Activated CD4-positive, alpha-beta T cell treated with anti-CD3 and anti-CD28 coated beads, Interleukin-2, amount 10 ng/mL, durations not matched to agents 7 days and 5 days (primary cell): ENCODE data around the gene COQ2. TPM values are rescaled to one million over a fixed set of nuclear protein-coding genes. Genes with fewer than 3 reads are reported as not detected.
"Not testable (repeated sequence)": the region's sequence is repeated elsewhere in the genome, so short reads cannot be mapped to it uniquely, and the experiment has no call there.

Source experiments
- CTCF ChIA-PET: fragments of 350-600 bp; sonication (Branson Sonifier 250); formaldehyde crosslinking; loops from one replicate; lab custom pipeline; 2021; ENCODE audit warnings: antibody characterized with exemption; lab: Charles Lee
- POLR2A ChIA-PET: fragments of 350-600 bp; sonication (Branson Sonifier 250); formaldehyde crosslinking; loops from one replicate; lab custom pipeline; 2021; ENCODE audit warnings: antibody characterized with exemption; lab: Charles Lee
- DNase-seq: peaks from one replicate; pipeline ENCODE4 v3.0.0-alpha.2; 2020
- H3K27ac Mint-ChIP-seq: one replicate; pipeline ENCODE4 v1.8.0; 2021; ENCODE audit warnings: mild to moderate bottlenecking, moderate library complexity, mixed read lengths
- H3K27me3 Mint-ChIP-seq: one replicate; pipeline ENCODE4 v1.8.0; 2021; ENCODE audit warnings: mixed read lengths
- H3K36me3 Mint-ChIP-seq: one replicate; pipeline ENCODE4 v1.8.0; 2021; ENCODE audit warnings: low read depth, mixed read lengths
- H3K4me1 Mint-ChIP-seq: one replicate; pipeline ENCODE4 v1.8.0; 2021; ENCODE audit warnings: mixed read lengths
- H3K4me3 Mint-ChIP-seq: one replicate; pipeline ENCODE4 v1.8.0; 2021; ENCODE audit warnings: mild to moderate bottlenecking, moderate library complexity, mixed read lengths
- H3K9me3 Mint-ChIP-seq: one replicate; pipeline ENCODE4 v1.8.0; 2021; ENCODE audit warnings: mixed read lengths
- total RNA-seq, 2 experiments: library from RNA; stranded (reverse); gene quantifications; one replicate each; pipeline ENCODE4 v1.2.3, GENCODE V29; 2021

The COQ2 gene
- total RNA-seq, 2 experiments from 2014 or later: 16.2 to 17.9 TPM

GRCh38 chr4:83315341-83315870 is 30.8 kb upstream of the COQ2 start:
- Mint-ChIP-seq H3K4me3 (no peak overlapping the region), H3K27ac (no peak overlapping the region), H3K27me3 (no peaks in the 10 kb centered on the region), H3K4me1 (peaks cover 9% of the 10 kb centered on the region), H3K36me3 (peaks cover 50% of the 10 kb centered on the region), H3K9me3 (no peaks in the 10 kb centered on the region)
- ChIA-PET CTCF (interaction anchor here (0.7 to 1.1 kb wide), 2 partner anchors 28 to 41 kb away, joined by 3 read pairs; no protein-coding TSS in a partner anchor), POLR2A (interaction anchor here (0.7 kb wide), 1 partner anchor 93 kb away, joined by 9 read pairs; no protein-coding TSS in a partner anchor)
- DNase-seq: no peak

DNA sequence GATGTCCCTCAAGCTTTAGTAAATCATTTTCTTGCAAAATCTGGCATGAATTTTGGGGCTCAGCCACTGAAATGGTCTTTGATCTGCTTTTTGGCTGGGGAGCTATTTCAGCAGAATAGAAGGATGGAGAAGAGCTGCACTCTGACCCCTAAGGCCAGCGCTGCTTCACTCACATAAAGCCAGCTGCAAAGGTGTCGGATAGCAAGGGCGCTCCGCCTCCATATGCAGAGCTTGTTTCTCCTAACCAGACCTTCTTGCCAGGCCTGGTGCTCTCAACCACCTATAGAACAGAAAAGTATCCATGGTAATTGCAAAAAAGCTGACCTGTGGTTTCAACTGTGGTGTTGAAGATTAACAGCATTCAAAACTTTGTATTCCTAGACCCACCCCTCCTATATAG is 24.1 kb upstream of the COQ2 start:
- POLR2A ChIA-PET: no interaction called here
- no peak overlapping the region for H3K27ac Mint-ChIP-seq
- H3K27me3 Mint-ChIP-seq: no peaks in the 10 kb centered on the region
- H3K4me1 Mint-ChIP-seq: no peaks in the 10 kb centered on the region
- peaks cover 45% of the 10 kb centered on the region for H3K36me3 Mint-ChIP-seq
- no peak overlapping the region for H3K4me3 Mint-ChIP-seq
- DNase-seq: no peak
- no peaks in the 10 kb centered on the region for H3K9me3 Mint-ChIP-seq
- CTCF ChIA-PET: interaction anchor here (1.1 kb wide), 1 partner anchor 16 kb away, joined by 4 read pairs; no protein-coding TSS in a partner anchor

DNA sequence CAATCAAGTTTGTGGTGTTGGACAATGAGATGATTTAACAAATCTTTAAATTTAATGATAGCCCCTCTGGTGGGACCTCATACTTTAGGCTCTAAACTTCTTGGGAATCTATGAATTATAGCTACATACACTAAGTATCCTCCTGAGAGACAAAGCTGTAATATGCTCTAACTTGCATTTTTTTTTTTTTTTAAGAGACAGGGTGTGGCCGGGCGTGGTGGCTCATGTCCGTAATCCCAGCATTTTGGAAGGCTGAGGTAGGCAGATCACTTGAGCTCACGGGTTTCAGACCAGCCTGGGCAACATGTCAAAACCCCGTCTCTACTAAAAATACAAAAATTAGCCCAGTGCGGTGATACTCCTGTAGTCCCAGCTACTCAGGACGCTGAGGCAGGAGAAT is 23.3 kb upstream of the COQ2 start:
- Mint-ChIP-seq H3K27me3 (no peaks in the 10 kb centered on the region), H3K4me1 (no peaks in the 10 kb centered on the region), H3K4me3 (no peak overlapping the region), H3K27ac (no peak overlapping the region), H3K36me3 (peaks cover 45% of the 10 kb centered on the region), H3K9me3 (no peaks in the 10 kb centered on the region)
- no peak for DNase-seq
- ChIA-PET CTCF (interaction anchor here (0.6 to 1.1 kb wide), 2 partner anchors 15 to 501 kb away, joined by 3 to 4 read pairs; no protein-coding TSS in a partner anchor), POLR2A (interaction anchor here (0.6 kb wide), 1 partner anchor 685 kb away, joined by 4 read pairs; no protein-coding TSS in a partner anchor)

DNA sequence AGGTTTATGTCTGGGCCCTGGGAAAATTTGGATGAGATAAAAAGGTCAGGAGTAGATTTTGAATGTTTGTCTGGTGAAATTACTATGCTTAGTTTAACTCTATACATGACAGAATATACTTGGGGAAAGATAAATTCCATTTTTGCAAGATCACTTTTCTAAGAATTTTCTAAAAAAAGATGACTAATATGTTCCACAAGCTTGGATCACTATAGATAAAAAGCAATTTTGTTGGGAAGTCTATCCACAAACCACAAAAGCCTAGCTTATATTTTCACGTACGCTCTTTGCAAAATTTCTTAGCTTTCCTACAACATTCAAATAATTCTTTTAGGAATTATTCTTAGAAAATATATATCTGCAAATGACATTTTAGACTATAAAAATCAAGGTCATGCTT is 20.6 kb upstream of the COQ2 start:
- Mint-ChIP-seq H3K36me3 (peaks cover 44% of the 10 kb centered on the region), H3K27ac (no peak overlapping the region), H3K4me3 (no peak overlapping the region), H3K27me3 (no peaks in the 10 kb centered on the region), H3K9me3 (no peaks in the 10 kb centered on the region), H3K4me1 (no peaks in the 10 kb centered on the region)
- CTCF ChIA-PET: interaction anchor here (1.3 to 1.6 kb wide), 3 partner anchors 14 to 24 kb away, joined by 3 to 6 read pairs (median 5); no protein-coding TSS in a partner anchor
- POLR2A ChIA-PET: no interaction called here
- no peak for DNase-seq

GRCh38 chr4:83297548-83298260 is 13.1 kb upstream of the COQ2 start:
- Mint-ChIP-seq H3K9me3 (peaks cover 2% of the 10 kb centered on the region), H3K4me1 (peaks cover 12% of the 10 kb centered on the region), H3K4me3 (no peak overlapping the region), H3K27me3 (no peaks in the 10 kb centered on the region), H3K36me3 (peaks cover 36% of the 10 kb centered on the region), H3K27ac (peak overlapping the region; percentile 58)
- ChIA-PET CTCF (interaction anchor here (0.9 to 1.4 kb wide), 2 partner anchors 15 to 223 kb away, joined by 3 read pairs; no protein-coding TSS in a partner anchor), POLR2A (no interaction called here)
- no peak for DNase-seq

DNA sequence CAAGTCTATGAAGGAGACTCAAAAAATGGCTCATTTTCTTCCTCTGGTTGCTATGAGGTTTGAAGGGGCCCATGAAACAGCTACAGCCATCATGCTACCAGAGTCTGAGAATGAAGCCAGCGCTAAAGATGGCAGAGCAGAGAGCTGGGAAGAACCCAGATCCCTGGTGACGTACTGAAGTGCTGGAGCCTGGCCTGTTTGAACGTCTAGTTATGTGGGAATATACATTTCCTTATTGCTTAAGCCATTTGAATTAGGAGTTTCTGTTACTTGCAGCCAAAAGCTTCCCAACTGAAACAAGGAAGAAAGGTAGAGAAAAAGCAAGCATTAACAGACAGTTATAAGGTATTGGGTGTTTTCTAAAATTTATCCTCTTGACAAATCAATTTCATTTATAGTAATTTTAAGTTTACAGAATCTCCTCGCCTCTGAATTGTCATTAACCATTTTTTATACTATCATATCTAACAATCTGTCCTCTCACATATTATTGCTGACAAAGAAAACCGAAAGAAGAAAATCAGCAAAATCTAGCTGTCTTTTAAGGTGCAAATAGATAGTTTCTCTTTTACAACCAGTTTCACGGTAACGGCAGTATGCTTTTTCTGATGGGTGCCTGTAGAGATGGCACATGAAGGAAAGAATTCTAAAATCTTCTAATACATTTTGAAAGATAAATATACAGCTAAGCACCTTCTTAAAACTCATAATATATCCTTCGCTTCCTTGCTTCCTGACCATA is 8.9 kb upstream of the COQ2 start:
- no peak overlapping the region for H3K4me3 Mint-ChIP-seq
- DNase-seq: no peak
- peaks cover 18% of the 10 kb centered on the region for H3K9me3 Mint-ChIP-seq
- CTCF ChIA-PET: interaction anchor here (0.7 to 4.0 kb wide), 2 partner anchors 9 to 15 kb away, joined by 4 to 18 read pairs; partner anchors contain the start of gene COQ2
- H3K4me1 Mint-ChIP-seq: peaks cover 12% of the 10 kb centered on the region
- POLR2A ChIA-PET: no interaction called here
- H3K27ac Mint-ChIP-seq: no peak overlapping the region
- no peaks in the 10 kb centered on the region for H3K27me3 Mint-ChIP-seq
- peaks cover 31% of the 10 kb centered on the region for H3K36me3 Mint-ChIP-seq

GRCh38 chr4:83290059-83290774 is 5.6 kb upstream of the COQ2 start:
- H3K27ac Mint-ChIP-seq, H3K4me3 Mint-ChIP-seq, H3K27me3 Mint-ChIP-seq, DNase-seq, H3K4me1 Mint-ChIP-seq, POLR2A ChIA-PET: not testable (repeated sequence)
- CTCF ChIA-PET: interaction anchor here (0.9 to 1.2 kb wide), 2 partner anchors 10 to 30 kb away, joined by 3 to 4 read pairs; no protein-coding TSS in a partner anchor
- H3K9me3 Mint-ChIP-seq: peaks cover 16% of the 10 kb centered on the region
- H3K36me3 Mint-ChIP-seq: peaks cover 23% of the 10 kb centered on the region

GRCh38 chr4:83288381-83288780 is 3.8 kb upstream of the COQ2 start:
- DNase-seq, H3K27ac Mint-ChIP-seq, POLR2A ChIA-PET, H3K27me3 Mint-ChIP-seq, H3K4me3 Mint-ChIP-seq: not testable (repeated sequence)
- H3K4me1 Mint-ChIP-seq: peaks cover 21% of the 10 kb centered on the region
- H3K36me3 Mint-ChIP-seq: peaks cover 17% of the 10 kb centered on the region
- H3K9me3 Mint-ChIP-seq: peaks cover 16% of the 10 kb centered on the region
- CTCF ChIA-PET: interaction anchor here (1.6 kb wide), 1 partner anchor 27 kb away, joined by 3 read pairs; no protein-coding TSS in a partner anchor

- Mint-ChIP-seq H3K36me3 (peaks cover 8% of the 10 kb centered on the region), H3K4me3 (peak overlapping the region; percentile 98), H3K27ac (peak overlapping the region; percentile 99), H3K27me3 (no peaks in the 10 kb centered on the region), H3K9me3 (peaks cover 10% of the 10 kb centered on the region), H3K4me1 (peaks cover 51% of the 10 kb centered on the region)
- CTCF ChIA-PET: interaction anchor here (0.7 to 2.4 kb wide), 16 partner anchors 9 to 384 kb away, joined by 3 to 18 read pairs (median 4); partner anchors contain the start of genes COPS4 and THAP9
- POLR2A ChIA-PET: no interaction called here
- peak; percentile 58 for DNase-seq
Measured at GRCh38 chr4:83285055-83285407, 433 bp upstream of the COQ2 start.

- Mint-ChIP-seq H3K27me3 (no peaks in the 10 kb centered on the region), H3K36me3 (peaks cover 14% of the 10 kb centered on the region), H3K4me1 (peaks cover 51% of the 10 kb centered on the region), H3K9me3 (no peaks in the 10 kb centered on the region), H3K27ac (peak overlapping the region; percentile 88), H3K4me3 (peak overlapping the region; percentile 87)
- no peak for DNase-seq
- POLR2A ChIA-PET: interaction anchor here (1.4 kb wide), 1 partner anchor 172 kb away, joined by 3 read pairs; the partner anchor contains the start of genes HELQ and MRPS18C
- CTCF ChIA-PET: interaction anchor here (0.5 to 2.4 kb wide), 12 partner anchors 11 to 431 kb away, joined by 3 to 18 read pairs (median 6); partner anchors contain the start of gene COPS4
Measured at GRCh38 chr4:83283181-83283580, 1.4 kb downstream of the COQ2 start.

DNA sequence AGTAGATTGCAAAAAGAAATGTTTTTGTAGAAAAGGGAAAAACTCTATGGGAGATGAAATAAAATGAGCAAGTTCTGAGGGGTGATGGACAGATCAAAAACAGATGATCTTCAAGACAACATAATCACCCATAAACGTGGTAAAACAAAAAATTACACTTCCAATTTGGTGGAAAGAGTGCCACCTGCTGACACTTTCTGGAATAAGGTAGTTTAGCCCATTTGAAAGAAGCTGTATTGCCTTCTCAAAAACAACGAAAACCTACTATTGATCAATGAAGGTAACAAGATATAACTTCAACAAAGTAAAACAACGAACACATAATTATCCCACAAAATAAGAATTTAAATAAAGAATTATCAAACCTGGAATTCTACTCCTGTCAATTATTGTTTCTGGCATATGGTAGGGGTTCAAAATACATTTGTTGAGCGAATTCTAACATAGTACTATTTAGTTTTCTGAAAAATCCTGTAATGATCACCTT is 2.5 kb downstream of the COQ2 start:
- Mint-ChIP-seq H3K36me3 (peaks cover 19% of the 10 kb centered on the region), H3K9me3 (no peaks in the 10 kb centered on the region), H3K4me1 (peaks cover 54% of the 10 kb centered on the region), H3K27ac (peak overlapping the region; percentile 16), H3K4me3 (no peak overlapping the region), H3K27me3 (no peaks in the 10 kb centered on the region)
- ChIA-PET CTCF (interaction anchor here (0.6 to 2.4 kb wide), 11 partner anchors 11 to 1246 kb away, joined by 3 to 14 read pairs (median 3); partner anchors contain the start of gene COPS4), POLR2A (no interaction called here)
- peak; percentile 85 for DNase-seq
